Subcutaneous adipose tissue (tissue), 4 donors: ENCODE results near the gene CDK2. TPM values are rescaled to one million over a fixed set of nuclear protein-coding genes. Genes with fewer than 3 reads are reported as not detected.

Experiments
- total RNA-seq, 4 donors: library from RNA; depleted of rRNA; stranded (reverse); fragments of >200 nt; gene quantifications; one replicate each; pipeline ENCODE4 v1.1.0, GENCODE V29; 2016
- TF ChIP-seq, protein P1 (sequence below): fragments of 450-650 bp; IDR thresholded peaks from one replicate; pipeline ENCODE4 v1.5.1; 2016; ENCODE audit warnings: low read depth, mild to moderate bottlenecking, control low read depth, antibody characterized with exemption, moderate library complexity

The CDK2 gene
- total RNA-seq, 4 donors from 2014 or later: 7.9 to 14.9 (median 9.0) TPM

DNA sequence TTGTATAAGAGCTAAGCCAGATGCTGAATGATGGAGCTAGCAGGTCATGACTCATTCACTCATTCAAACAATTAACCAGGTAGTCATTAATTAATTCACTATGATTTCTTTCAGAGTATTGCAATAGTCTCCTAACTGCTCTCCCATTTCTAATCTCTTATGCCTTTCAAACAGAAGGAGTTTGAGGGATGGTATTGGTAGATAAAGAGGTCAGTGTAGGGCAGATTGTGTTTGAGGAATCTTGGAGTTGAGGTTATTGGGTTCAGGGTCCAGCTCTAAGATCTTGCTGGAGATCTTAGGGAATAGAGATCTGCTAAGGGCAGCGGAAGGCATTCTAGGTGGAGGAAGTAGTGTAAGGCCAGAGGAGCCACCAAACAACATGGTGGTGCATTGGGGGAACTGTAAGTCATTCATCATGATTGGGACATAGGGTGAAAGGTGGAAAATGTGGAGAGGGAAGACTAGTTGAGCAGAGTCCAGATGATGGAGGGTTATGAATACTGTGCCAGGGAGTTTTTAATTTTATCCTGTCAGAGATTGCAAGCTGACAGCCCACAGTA is 24.0 kb upstream of the CDK2 start:
- TF ChIP-seq, protein P1, sequence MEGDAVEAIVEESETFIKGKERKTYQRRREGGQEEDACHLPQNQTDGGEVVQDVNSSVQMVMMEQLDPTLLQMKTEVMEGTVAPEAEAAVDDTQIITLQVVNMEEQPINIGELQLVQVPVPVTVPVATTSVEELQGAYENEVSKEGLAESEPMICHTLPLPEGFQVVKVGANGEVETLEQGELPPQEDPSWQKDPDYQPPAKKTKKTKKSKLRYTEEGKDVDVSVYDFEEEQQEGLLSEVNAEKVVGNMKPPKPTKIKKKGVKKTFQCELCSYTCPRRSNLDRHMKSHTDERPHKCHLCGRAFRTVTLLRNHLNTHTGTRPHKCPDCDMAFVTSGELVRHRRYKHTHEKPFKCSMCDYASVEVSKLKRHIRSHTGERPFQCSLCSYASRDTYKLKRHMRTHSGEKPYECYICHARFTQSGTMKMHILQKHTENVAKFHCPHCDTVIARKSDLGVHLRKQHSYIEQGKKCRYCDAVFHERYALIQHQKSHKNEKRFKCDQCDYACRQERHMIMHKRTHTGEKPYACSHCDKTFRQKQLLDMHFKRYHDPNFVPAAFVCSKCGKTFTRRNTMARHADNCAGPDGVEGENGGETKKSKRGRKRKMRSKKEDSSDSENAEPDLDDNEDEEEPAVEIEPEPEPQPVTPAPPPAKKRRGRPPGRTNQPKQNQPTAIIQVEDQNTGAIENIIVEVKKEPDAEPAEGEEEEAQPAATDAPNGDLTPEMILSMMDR: no peak

DNA sequence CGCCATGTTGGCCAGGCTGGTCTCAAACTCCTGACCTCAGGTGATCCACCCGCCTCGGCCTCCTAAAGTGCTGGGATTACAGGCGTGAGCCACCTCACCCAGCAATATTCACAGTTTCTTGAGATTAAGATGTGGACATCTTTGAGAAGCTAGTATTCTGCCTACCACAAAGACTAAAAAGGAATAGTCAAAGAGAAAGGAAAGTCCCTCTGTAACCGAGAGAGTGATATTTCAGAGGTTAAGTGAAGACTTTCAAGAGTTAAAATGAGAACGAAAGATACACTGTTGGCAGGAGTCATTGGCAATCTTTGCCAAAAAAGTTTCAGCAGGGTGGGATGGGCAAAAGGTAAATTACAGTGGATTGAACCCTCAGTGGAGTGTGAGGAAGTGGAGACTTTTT is 20.1 kb upstream of the CDK2 start:
- TF ChIP-seq, protein P1: no peak

DNA sequence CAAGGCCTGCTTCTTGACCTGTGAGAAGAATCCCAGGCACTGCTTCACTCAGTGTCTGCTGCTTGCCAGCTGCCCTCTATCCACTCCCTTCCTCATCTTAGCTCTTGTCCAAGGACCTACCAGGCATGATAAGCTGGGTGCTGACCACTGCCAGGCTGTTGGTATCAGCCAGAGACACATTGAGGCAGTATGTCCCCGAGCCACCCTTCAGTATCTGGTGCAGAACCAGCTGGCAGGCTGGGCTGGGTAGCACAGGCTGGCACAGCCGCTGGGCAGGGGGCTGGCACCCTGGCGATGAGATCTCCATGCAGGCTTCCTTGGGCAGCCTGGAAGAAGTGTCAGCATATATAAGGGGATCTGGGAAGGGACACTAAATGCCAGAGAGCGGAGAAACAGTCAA is 11.3 kb upstream of the CDK2 start:
- TF ChIP-seq, protein P1: no peak

DNA sequence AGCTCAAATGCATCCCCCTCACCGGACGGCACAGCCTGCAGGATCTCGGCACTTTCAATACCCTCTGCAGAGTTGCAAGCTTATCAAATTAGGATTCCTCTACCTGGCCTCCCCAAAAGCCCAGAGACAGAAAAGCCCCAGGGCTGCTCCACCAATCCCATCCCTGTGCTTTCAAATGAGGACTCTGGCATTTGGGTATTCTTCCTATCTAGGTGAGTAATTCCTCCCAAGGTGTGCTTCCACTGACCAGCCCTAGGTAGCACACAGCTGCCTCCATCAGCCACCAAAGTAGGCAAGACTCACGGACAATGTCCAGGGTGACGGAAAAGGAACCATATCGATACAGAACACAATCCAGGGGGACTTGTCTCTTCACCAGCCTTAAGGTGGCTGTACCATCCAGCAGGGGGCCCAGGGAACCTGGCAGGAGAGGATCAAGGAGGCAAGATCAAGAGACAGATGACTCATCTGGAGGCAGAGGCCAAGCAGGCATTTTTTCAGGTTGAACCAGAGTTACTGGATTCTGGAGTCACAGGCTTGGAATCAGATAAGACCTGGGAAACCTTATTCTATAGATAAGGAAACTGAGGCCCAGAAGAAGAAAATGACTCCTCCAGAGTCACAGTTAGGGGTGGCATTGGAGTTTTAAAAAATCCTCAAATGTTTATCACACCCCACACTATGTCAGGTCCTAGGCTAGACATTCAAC is 10.7 kb upstream of the CDK2 start:
- TF ChIP-seq, protein P1: no peak

DNA sequence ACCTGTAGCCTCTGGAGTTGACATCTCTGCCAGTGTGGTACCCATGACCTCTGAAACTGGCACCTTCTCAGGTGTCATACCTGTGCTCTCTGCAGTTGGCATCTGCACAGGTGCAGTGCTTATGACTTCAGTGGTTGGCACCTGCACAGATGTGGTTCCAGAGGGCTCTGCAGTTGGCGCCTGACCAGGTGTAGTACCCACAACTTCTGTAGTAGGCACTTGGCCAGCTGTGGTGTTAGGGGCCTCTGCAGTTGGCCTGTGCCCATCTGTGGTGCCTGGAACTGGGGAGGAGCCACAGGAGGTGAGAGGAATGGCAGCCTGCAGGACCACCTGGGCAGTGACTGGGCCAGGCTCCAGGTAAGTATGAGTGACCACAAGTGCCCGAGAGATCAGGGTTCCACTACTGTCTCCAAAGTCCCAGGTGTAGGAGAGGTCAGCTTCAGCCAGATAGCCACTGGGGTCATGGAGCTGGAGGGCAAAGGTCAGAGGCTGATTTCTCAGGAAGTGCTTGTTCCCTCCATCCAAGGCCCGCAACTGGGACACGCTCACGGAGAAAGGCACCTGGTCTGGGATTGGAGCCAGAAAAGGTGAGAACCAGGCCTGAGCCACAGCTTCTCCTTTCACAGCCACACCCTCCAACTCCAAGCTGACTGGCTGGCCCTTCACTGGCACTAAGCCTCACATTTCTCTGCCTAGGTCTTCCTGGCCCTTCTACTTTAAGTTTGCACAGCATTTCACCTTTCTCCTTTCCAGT is 9.3 kb upstream of the CDK2 start:
- TF ChIP-seq, protein P1: no peak

DNA sequence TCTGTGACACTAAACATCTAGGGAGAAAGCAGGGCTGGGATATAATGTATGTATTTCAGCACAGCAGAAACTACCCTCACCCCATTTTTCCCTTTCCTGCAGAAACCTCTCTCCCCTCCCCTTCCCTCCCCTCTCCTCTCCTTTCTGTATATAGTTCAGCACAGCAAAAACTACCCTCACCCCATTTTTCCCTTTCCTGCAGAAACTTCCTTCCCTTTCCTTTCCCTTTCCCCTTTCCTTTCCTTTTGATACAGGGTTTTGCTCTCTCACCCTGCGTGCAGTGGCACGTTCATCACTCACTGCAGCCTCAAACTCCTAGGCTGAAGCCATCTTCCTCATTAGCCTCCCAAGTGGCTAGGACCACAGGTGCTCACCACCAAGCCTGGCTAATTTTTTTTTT is 2.9 kb upstream of the CDK2 start:
- TF ChIP-seq, protein P1: no peak

DNA sequence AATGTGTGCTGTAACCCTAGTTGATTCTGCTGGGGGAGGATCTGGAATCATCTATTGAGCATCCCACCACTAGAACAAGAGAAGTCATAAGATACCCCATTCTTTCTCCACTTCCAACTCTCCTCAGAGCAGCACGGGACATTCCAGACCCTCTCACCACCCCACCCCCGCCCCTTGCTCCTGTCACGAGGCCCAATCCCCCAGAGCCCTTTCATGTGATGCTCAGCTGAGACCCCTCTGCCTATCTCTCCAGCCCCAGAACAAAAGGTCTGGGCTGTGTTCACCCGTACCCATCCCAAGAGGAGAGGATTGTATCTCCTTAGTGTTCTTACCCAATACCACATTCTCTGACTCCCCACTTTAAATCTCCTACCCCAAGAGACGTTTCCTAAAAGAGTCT is 1.4 kb upstream of the CDK2 start:
- TF ChIP-seq, protein P1: no peak
